Measurements from ENCODE around the gene HADHA.

DNA sequence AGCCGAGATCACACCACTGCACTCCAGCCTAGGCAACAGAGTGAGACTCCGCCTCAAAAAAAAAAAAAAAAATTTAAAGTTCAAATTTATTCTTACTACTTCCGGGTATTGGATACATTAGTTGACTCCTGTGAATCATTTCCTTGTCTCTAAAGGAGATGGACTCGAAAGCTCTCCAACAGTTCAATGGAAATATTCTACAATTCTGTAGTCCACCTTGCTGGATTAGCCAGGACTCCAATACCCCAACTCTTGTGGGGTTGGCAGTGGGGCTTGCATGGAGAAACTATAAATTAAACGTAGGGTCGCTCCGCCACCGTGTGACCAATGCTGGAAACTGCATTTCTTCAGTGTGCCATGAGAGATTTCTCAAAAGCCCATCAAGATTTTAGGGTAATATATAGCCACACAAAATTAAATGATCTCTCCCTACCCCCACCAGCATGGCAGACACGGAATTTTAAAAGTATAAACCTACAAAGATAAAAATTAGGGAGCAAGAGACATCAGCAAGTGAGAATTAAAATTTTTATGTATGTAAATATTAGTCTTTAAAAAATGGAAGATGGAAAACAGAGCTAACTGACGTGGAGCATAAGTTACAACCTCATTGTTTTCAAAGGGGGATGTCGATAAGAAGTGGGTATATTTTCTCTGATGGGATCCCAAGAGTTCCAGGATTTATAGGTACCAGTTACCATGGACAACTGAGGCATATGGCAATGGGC is 99.3 kb downstream of the HADHA start:
- TF ChIP-seq, protein P1, sequence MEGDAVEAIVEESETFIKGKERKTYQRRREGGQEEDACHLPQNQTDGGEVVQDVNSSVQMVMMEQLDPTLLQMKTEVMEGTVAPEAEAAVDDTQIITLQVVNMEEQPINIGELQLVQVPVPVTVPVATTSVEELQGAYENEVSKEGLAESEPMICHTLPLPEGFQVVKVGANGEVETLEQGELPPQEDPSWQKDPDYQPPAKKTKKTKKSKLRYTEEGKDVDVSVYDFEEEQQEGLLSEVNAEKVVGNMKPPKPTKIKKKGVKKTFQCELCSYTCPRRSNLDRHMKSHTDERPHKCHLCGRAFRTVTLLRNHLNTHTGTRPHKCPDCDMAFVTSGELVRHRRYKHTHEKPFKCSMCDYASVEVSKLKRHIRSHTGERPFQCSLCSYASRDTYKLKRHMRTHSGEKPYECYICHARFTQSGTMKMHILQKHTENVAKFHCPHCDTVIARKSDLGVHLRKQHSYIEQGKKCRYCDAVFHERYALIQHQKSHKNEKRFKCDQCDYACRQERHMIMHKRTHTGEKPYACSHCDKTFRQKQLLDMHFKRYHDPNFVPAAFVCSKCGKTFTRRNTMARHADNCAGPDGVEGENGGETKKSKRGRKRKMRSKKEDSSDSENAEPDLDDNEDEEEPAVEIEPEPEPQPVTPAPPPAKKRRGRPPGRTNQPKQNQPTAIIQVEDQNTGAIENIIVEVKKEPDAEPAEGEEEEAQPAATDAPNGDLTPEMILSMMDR (conservative IDR thresholded peaks at IDR 0.05; ENCODE audit: low read length) = peak; percentile 97
- no peak for TF ChIP-seq EZH2phosphoT487 (IDR thresholded peaks at IDR 0.05; ENCODE audit: borderline replicate concordance, low read depth, low read length)

All from OCI-LY7 (cell line).